Femur (tissue), 1 donor: ENCODE results near the gene SLC17A4.

Experiments
- DNase-seq: peaks from one replicate; pipeline ENCODE4 v3.0.0-alpha.2; 2017

SLC17A4 gene

GRCh38 chr6:25750906-25751305 lies 3.6 kb upstream of the SLC17A4 start:
- no peak for DNase-seq

GRCh38 chr6:25753079-25753478 lies 1.5 kb upstream of the SLC17A4 start:
- DNase-seq, result no peak

- no peak for DNase-seq
Observed at GRCh38 chr6:25755483-25755882, 941 bp downstream of the SLC17A4 start.

- no peak for DNase-seq
Observed at GRCh38 chr6:25756382-25757363, 2.1 kb downstream of the SLC17A4 start.

- no peak for DNase-seq
Observed at GRCh38 chr6:25757936-25758642, 3.5 kb downstream of the SLC17A4 start.

- DNase-seq, result no peak
Observed at GRCh38 chr6:25764611-25765010, 10.1 kb downstream of the SLC17A4 start.

GRCh38 chr6:25768566-25768965 lies 14.0 kb downstream of the SLC17A4 start:
- no peak for DNase-seq

GRCh38 chr6:25769983-25770382 lies 15.4 kb downstream of the SLC17A4 start:
- no peak for DNase-seq

GRCh38 chr6:25774120-25774715 lies 19.7 kb downstream of the SLC17A4 start:
- DNase-seq, result no peak

GRCh38 chr6:25777031-25777430 lies 22.5 kb downstream of the SLC17A4 start:
- DNase-seq, result no peak

GRCh38 chr6:25777856-25778649 lies 23.5 kb downstream of the SLC17A4 start:
- DNase-seq, result no peak

- DNase-seq, result no peak
Observed at GRCh38 chr6:25781134-25781533, 26.6 kb downstream of the SLC17A4 start.

GRCh38 chr6:25787428-25787827 lies 32.9 kb downstream of the SLC17A4 start:
- no peak for DNase-seq

- DNase-seq, result peak; percentile 20
Observed at GRCh38 chr6:25788305-25788922, 33.9 kb downstream of the SLC17A4 start.

- no peak for DNase-seq
Observed at GRCh38 chr6:25789475-25789874, 34.9 kb downstream of the SLC17A4 start.

GRCh38 chr6:25792016-25792415 lies 37.5 kb downstream of the SLC17A4 start:
- DNase-seq, result no peak

GRCh38 chr6:25793970-25794369 lies 39.4 kb downstream of the SLC17A4 start:
- no peak for DNase-seq

GRCh38 chr6:25794784-25795183 lies 40.2 kb downstream of the SLC17A4 start:
- DNase-seq, result no peak

- DNase-seq, result no peak
Observed at GRCh38 chr6:25801436-25801835, 46.9 kb downstream of the SLC17A4 start.

GRCh38 chr6:25804804-25805203 lies 50.3 kb downstream of the SLC17A4 start:
- DNase-seq, result no peak

GRCh38 chr6:25815194-25815593 lies 60.7 kb downstream of the SLC17A4 start:
- no peak for DNase-seq

- no peak for DNase-seq
Observed at GRCh38 chr6:25816252-25816651, 61.7 kb downstream of the SLC17A4 start.
